Erythroblast (primary cell): ENCODE measurements around the gene COBL.

ENCODE experiments used
- GATA1 ChIP-seq: IDR thresholded peaks from 2 replicates; pipeline ENCODE4 v1.6.1; 2011; ENCODE audit warnings: low read depth, mild to moderate bottlenecking, control low read depth, low read length, moderate library complexity
- POLR2A ChIP-seq: IDR thresholded peaks from 2 replicates; pipeline ENCODE4 v1.6.1; 2011; ENCODE audit warnings: mild to moderate bottlenecking, low read length

DNA sequence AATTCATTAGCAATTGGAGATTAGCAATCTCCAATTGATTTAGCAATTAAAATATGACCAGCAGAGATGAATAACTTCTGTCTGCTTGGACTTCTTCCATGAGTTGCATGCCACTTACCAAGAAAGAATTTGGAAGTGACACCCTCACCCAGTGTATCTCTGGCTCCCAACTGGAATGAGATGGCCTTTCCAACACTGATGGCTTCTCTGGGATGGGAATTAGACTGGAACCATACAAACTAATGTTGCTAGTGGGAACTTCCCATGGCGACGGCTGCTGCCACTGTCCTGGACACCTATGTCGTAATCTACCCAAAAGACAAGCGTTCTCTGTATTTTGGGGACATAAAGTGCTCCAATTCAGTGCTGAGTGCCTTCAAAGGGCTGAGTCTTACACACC lies 192.3 kb downstream of the COBL start:
- TF ChIP-seq POLR2A (no peak), GATA1 (no peak)
